SK-N-SH (cell line): ENCODE measurements around the gene SEC16A. TPM values are rescaled to one million over a fixed set of nuclear protein-coding genes. Genes with fewer than 3 reads are reported as not detected.

Source experiments
- CTCF ChIA-PET: fragments of 300-600, 350-600 bp; formaldehyde crosslinking; extraction: SDS; loops from one replicate; lab custom pipeline; 2021; lab: Yijun Ruan, JAX
- POLR2A ChIA-PET: fragments of 350-600 bp; sonication (Branson Sonifier 250); formaldehyde crosslinking; extraction: SDS; loops from one replicate; lab custom pipeline; 2020; ENCODE audit warnings: antibody characterized with exemption, inconsistent platforms; lab: Yijun Ruan, JAX
- DNase-seq: peaks from one replicate; pipeline ENCODE4 v3.0.0; 2012
- H2AFZ ChIP-seq: fragments of 200-600 bp; sonication (generic); 2 replicates; pipeline ENCODE4 v1.8.1; 2016; ENCODE audit warnings: antibody characterized with exemption, mild to moderate bottlenecking, low read depth
- H3F3A ChIP-seq: fragments of 200-600 bp; sonication (generic); replicated peaks from 2 replicates; pipeline ENCODE3; 2016; ENCODE audit warnings: antibody characterized with exemption, mild to moderate bottlenecking; ENCODE audit not compliant: insufficient read depth
- H3K27ac ChIP-seq, 2 experiments: fragments of 200-500 bp in 1 of 2; fragments of 200-600 bp in 1 of 2; sonication (Bioruptor generic) in 1 of 2; sonication (generic), shearing (Covaris generic) in 1 of 2; 2 replicates each; pipeline versions ENCODE4 v1.5.1 to v1.6.1; 2014 to 2016; ENCODE audit warnings: low read depth in 2 of 2, inconsistent platforms in 1 of 2, low read length in 1 of 2, mild to moderate bottlenecking in 1 of 2, mixed read lengths in 1 of 2
- H3K27me3 ChIP-seq: fragments of 200-600 bp; sonication (generic), shearing (Covaris generic); 2 replicates; pipeline ENCODE4 v1.6.1; 2016; ENCODE audit warnings: mixed run types; ENCODE audit not compliant: insufficient read depth
- H3K36me3 ChIP-seq, 2 experiments: fragments of 200-500 bp in 1 of 2; fragments of 200-600 bp in 1 of 2; sonication (Bioruptor generic) in 1 of 2; sonication (generic) in 1 of 2; replicated peaks in 1 of 2; 2 replicates each; pipeline versions ENCODE3 to v1.5.1; 2014 to 2016; ENCODE audit warnings: low read length in 1 of 2, mild to moderate bottlenecking in 1 of 2; ENCODE audit not compliant: insufficient read depth in 2 of 2, control insufficient read depth in 1 of 2
- H3K4me1 ChIP-seq, 2 experiments: fragments of 200-500 bp in 1 of 2; fragments of 200-600 bp in 1 of 2; sonication (Bioruptor generic) in 1 of 2; sonication (generic), shearing (Covaris generic) in 1 of 2; 2 replicates each; pipeline versions ENCODE4 v1.5.1 to v1.6.1; 2014 to 2016; ENCODE audit warnings: low read depth in 1 of 2, low read length in 1 of 2, mixed run types in 1 of 2; ENCODE audit not compliant: insufficient read depth in 2 of 2, control insufficient read depth in 1 of 2
- H3K4me2 ChIP-seq: fragments of 200-600 bp; sonication (generic), shearing (Covaris generic); 2 replicates; pipeline ENCODE4 v1.6.1; 2017; ENCODE audit warnings: mixed run types
- H3K4me3 ChIP-seq, 2 experiments: fragments of 200-500 bp in 1 of 2; fragments of 200-600 bp in 1 of 2; sonication (Bioruptor generic) in 1 of 2; sonication (generic), shearing (Covaris generic) in 1 of 2; 2 replicates each; pipeline versions ENCODE4 v1.5.1 to v1.8.1; 2014 to 2016; ENCODE audit warnings: low read depth in 2 of 2, inconsistent platforms in 1 of 2, low read length in 1 of 2, mild to moderate bottlenecking in 1 of 2, mixed read lengths in 1 of 2, moderate library complexity in 1 of 2
- H3K79me2 ChIP-seq: fragments of 200-600 bp; sonication (generic); 2 replicates; pipeline ENCODE4 v1.8.1; 2017; ENCODE audit warnings: mild to moderate bottlenecking; ENCODE audit not compliant: insufficient read depth
- H3K9ac ChIP-seq: fragments of 200-600 bp; sonication (generic); 2 replicates; pipeline ENCODE4 v1.6.1; 2017; ENCODE audit warnings: mixed run types
- H3K9me2 ChIP-seq: fragments of 200-600 bp; sonication (generic); 2 replicates; pipeline ENCODE4 v1.6.1; 2017; ENCODE audit warnings: mixed run types
- H3K9me3 ChIP-seq: fragments of 200-600 bp; sonication (generic); 2 replicates; pipeline ENCODE4 v1.6.1; 2017; ENCODE audit warnings: mixed run types, mild to moderate bottlenecking, moderate library complexity
- H4K20me1 ChIP-seq: fragments of 200-600 bp; sonication (generic); 2 replicates; pipeline ENCODE4 v1.6.1; 2017; ENCODE audit warnings: mild to moderate bottlenecking, mixed run types; ENCODE audit not compliant: insufficient read depth
- CHD2 ChIP-seq: fragments of 150-350 bp; IDR thresholded peaks from 2 replicates; pipeline ENCODE4 v1.6.1; 2018; ENCODE audit warnings: low read length; ENCODE audit not compliant: partially characterized antibody
- CTCF ChIP-seq: fragments of 200-600 bp; sonication (generic); IDR thresholded peaks from 2 replicates; pipeline ENCODE4 v1.6.1; 2017; ENCODE audit warnings: antibody characterized with exemption, mild to moderate bottlenecking, moderate library complexity
- EZH2phosphoT487 ChIP-seq: fragments of 200-600 bp; sonication (generic); IDR thresholded peaks from 2 replicates; pipeline ENCODE4 v1.6.1; 2017; ENCODE audit warnings: low read depth, mixed run types, mild to moderate bottlenecking, antibody characterized with exemption, moderate library complexity, borderline replicate concordance
- FOSL2 ChIP-seq: IDR thresholded peaks from 2 replicates; pipeline ENCODE4 v1.4.0; 2012; ENCODE audit warnings: low read depth, mild to moderate bottlenecking, moderate library complexity, borderline replicate concordance
- FOXJ3 ChIP-seq: sonication (generic); formaldehyde crosslinking; IDR thresholded peaks from 2 replicates; pipeline ENCODE4 v1.5.1; 2020; ENCODE audit warnings: mild to moderate bottlenecking, missing genetic modification reagents
- GABPA ChIP-seq: IDR thresholded peaks from 2 replicates; pipeline ENCODE4 v1.4.0; 2012; ENCODE audit warnings: low read depth, mild to moderate bottlenecking
- JUND ChIP-seq: IDR thresholded peaks from 2 replicates; pipeline ENCODE4 v1.4.0; 2012
- MAX ChIP-seq: IDR thresholded peaks from 2 replicates; pipeline ENCODE4 v1.4.0; 2012; ENCODE audit warnings: low read depth
- MXI1 ChIP-seq: IDR thresholded peaks from 2 replicates; pipeline ENCODE4 v1.6.1; 2012; ENCODE audit warnings: mild to moderate bottlenecking, low read depth, low read length, improper control_type of control experiment
- NFIC ChIP-seq: IDR thresholded peaks from 2 replicates; pipeline ENCODE4 v1.4.0; 2012; ENCODE audit warnings: borderline replicate concordance
- POLR2AphosphoS5 ChIP-seq: IDR thresholded peaks from 2 replicates; pipeline ENCODE4 v1.6.1; 2012; ENCODE audit warnings: low read depth, low read length
- RFX5 ChIP-seq: IDR thresholded peaks from 2 replicates; pipeline ENCODE4 v1.6.1; 2012; ENCODE audit warnings: mild to moderate bottlenecking, improper control_type of control experiment, low read length
- SIN3A ChIP-seq: IDR thresholded peaks from 2 replicates; pipeline ENCODE4 v1.6.1; 2012; ENCODE audit warnings: low read depth, mild to moderate bottlenecking, low read length, moderate library complexity, borderline replicate concordance
- SMC3 ChIP-seq: IDR thresholded peaks from 2 replicates; pipeline ENCODE4 v1.6.1; 2012; ENCODE audit warnings: low read depth, low read length, improper control_type of control experiment
- TAF1 ChIP-seq: IDR thresholded peaks from 2 replicates; pipeline ENCODE4 v1.6.1; 2012; ENCODE audit warnings: low read depth, mild to moderate bottlenecking, low read length, moderate library complexity, borderline replicate concordance
- TCF12 ChIP-seq: IDR thresholded peaks from 2 replicates; pipeline ENCODE4 v1.4.0; 2012
- TEAD4 ChIP-seq: IDR thresholded peaks from 2 replicates; pipeline ENCODE4 v1.4.0; 2012; ENCODE audit warnings: mild to moderate bottlenecking, borderline replicate concordance; ENCODE audit not compliant: insufficient read depth
- USF2 ChIP-seq: fragments of 150-350 bp; IDR thresholded peaks from 2 replicates; pipeline ENCODE4 v1.6.1; 2017; ENCODE audit warnings: antibody characterized with exemption, low read length, low read depth, borderline replicate concordance
- YY1 ChIP-seq: IDR thresholded peaks from 2 replicates; pipeline ENCODE4 v1.4.0; 2012; ENCODE audit warnings: low read depth, mild to moderate bottlenecking
- WGBS: methylation state at CpG from one replicate; pipeline ENCODE4 v1.1.6; 2017; ENCODE audit warnings: low lambda C conversion rate; 5-methylcytosine and 5-hydroxymethylcytosine counted together
- polyA plus RNA-seq, 3 experiments: library from polyadenylated mRNA; depleted of rRNA; stranded (reverse); fragments of >200 nt; gene quantifications; 2 replicates each; pipeline ENCODE4 v1.2.3, GENCODE V29; 2012

SEC16A gene
- polyA plus RNA-seq, 1 of the 3 experiments (the other 2 are of a cell fraction), result 25.9 TPM

GRCh38 chr9:136463578-136463977, 19.3 kb downstream of the SEC16A start:
- 98% methylated on average over 7 of the region's 14 CpGs for WGBS
- TF ChIP-seq JUND, result no peak
- TF ChIP-seq TAF1, result no peak
- no peak for TF ChIP-seq NFIC
- TF ChIP-seq CTCF, result no peak
- no peak for TF ChIP-seq EZH2phosphoT487
- no peak for TF ChIP-seq GABPA
- TF ChIP-seq FOSL2, result no peak
- no peak for TF ChIP-seq SIN3A
- no peak for TF ChIP-seq USF2
- no peak for TF ChIP-seq MAX
- TF ChIP-seq SMC3, result no peak
- TF ChIP-seq FOXJ3 (CRISPR knock-in tag), result no peak
- no peak for TF ChIP-seq CHD2
- no peak for TF ChIP-seq TCF12
- no peak for TF ChIP-seq RFX5
- TF ChIP-seq YY1, result no peak
- Histone ChIP-seq H3K36me3 (peaks cover 56 to 84% of the 10 kb centered on the region in 2 experiments), H3K27me3 (no peaks in the 10 kb centered on the region), H3K27ac (no peak overlapping the region), H3K4me1 (no peaks in the 10 kb centered on the region), H3K9me2 (no peaks in the 10 kb centered on the region), H2AFZ (no peak overlapping the region), H4K20me1 (peaks cover 11% of the 10 kb centered on the region), H3K9me3 (no peaks in the 10 kb centered on the region), H3F3A (no peaks in the 10 kb centered on the region), H3K79me2 (peaks cover 44% of the 10 kb centered on the region), H3K9ac (no peak overlapping the region), H3K4me3 (no peak overlapping the region), H3K4me2 (no peak overlapping the region)
- CTCF ChIA-PET, result no interaction called here
- POLR2A ChIA-PET, result no interaction called here
- DNase-seq, result no peak

DNA sequence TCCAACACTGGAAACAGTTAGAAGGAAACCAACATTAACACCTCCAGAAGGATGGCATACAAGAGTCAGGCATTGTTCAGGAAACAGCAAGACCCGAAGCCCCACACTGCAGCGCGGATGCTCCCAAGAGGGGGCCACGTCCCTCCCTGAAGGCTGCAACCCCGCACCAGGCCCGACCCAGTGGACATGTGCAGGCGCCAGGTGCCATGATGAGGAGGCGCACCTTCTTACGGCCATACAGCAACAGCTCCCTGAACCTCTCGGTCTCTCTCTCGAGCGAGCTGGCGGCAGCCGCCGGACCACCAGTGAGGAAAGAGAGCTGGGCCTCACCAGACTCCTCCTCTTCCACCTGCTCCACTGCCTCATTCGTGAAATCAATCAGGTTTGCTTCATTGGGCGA, 20.2 kb downstream of the SEC16A start:
- no peak overlapping the region for H3K4me3 ChIP-seq
- H3F3A ChIP-seq, result no peaks in the 10 kb centered on the region
- CTCF ChIA-PET, result interaction anchor here (0.8 kb wide), 1 partner anchor 22 kb away, joined by 4 read pairs; no protein-coding TSS in a partner anchor
- H3K9me3 ChIP-seq, result no peaks in the 10 kb centered on the region
- POLR2A ChIA-PET, result no interaction called here
- H3K36me3 ChIP-seq, result peaks cover 47 to 77% of the 10 kb centered on the region in 2 experiments
- no peak overlapping the region for H3K4me2 ChIP-seq
- no peaks in the 10 kb centered on the region for H3K27me3 ChIP-seq
- H3K27ac ChIP-seq, result no peak overlapping the region
- WGBS, result 92% methylated on average over 9 of the region's 17 CpGs
- H3K79me2 ChIP-seq, result peaks cover 39% of the 10 kb centered on the region
- TF ChIP-seq RFX5 (no peak), POLR2AphosphoS5 (no peak), TEAD4 (no peak), CHD2 (no peak), MXI1 (no peak), SMC3 (no peak)
- H3K9me2 ChIP-seq, result no peaks in the 10 kb centered on the region
- H2AFZ ChIP-seq, result no peak overlapping the region
- H3K9ac ChIP-seq, result no peak overlapping the region
- H3K4me1 ChIP-seq, result no peaks in the 10 kb centered on the region
- H4K20me1 ChIP-seq, result 0 out of 2 replicates have a peak, but pooled peaks cover 6% of the 10 kb centered on the region
- no peak for DNase-seq
